Neutrophil (primary cell): ENCODE data around the gene CELA1.

Source experiments
- H3K27ac ChIP-seq: fragments of 200-600 bp; sonication (generic); 2 replicates; pipeline ENCODE4 v1.5.1; 2016; ENCODE audit warnings: mild to moderate bottlenecking, moderate library complexity
- H3K27me3 ChIP-seq: fragments of 200-600 bp; sonication (generic); 2 replicates; pipeline ENCODE4 v1.6.0; 2016; ENCODE audit warnings: mild to moderate bottlenecking
- H3K36me3 ChIP-seq: fragments of 200-600 bp; sonication (generic); 2 replicates; pipeline ENCODE4 v1.5.1; 2017
- H3K4me1 ChIP-seq, 2 experiments: fragments of 200-600 bp in 1 of 2; sonication (generic) in 1 of 2; 1 replicate in 1 of 2; 2 replicates in 1 of 2; pipeline versions ENCODE4 v1.5.1 to v1.6.1; 2013 to 2016; ENCODE audit warnings: low read depth in 1 of 2, low read length in 1 of 2, mild to moderate bottlenecking in 1 of 2, moderate library complexity in 1 of 2; ENCODE audit not compliant: control insufficient read depth in 1 of 2, insufficient read depth in 1 of 2
- H3K4me3 ChIP-seq, 2 experiments: fragments of 200-600 bp in 1 of 2; sonication (generic) in 1 of 2; 1 replicate in 1 of 2; 2 replicates in 1 of 2; pipeline ENCODE4 v1.5.1; 2013 to 2016; ENCODE audit warnings: low read depth in 1 of 2, low read length in 1 of 2, mild to moderate bottlenecking in 1 of 2, moderate library complexity in 1 of 2
- H3K9me3 ChIP-seq: fragments of 200-600 bp; sonication (generic); 2 replicates; pipeline ENCODE4 v1.5.1; 2016
- TF ChIP-seq, protein P1 (sequence below): fragments of 200-600 bp; sonication (generic); IDR thresholded peaks from 2 replicates; pipeline ENCODE4 v1.5.1; 2016; ENCODE audit warnings: antibody characterized with exemption

CELA1 gene

DNA sequence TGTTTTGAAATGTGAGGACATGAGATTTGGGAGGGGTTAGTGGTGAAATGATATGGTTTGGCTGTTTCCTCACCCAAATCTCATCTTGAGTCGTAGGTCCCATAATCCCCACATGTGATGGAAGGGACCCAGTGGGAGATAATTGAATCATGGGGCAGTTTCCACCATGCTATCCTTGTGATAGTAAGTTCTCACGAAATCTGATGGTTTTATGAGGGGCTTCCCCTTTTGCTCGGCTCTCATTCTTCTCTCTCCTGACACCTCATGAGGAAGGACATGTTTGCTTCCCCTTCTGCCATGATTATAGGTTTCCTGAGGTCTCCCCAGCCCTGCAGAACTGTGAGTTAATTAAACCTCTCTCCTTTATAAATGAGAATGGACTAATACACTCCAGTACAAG is 26.7 kb upstream of the CELA1 start:
- Histone ChIP-seq H3K9me3 (no peaks in the 10 kb centered on the region), H3K27ac (peak overlapping the region; percentile 65), H3K4me3 (no peak overlapping the region), H3K27me3 (no peaks in the 10 kb centered on the region), H3K4me1 (peaks cover 12 to 24% of the 10 kb centered on the region in 2 experiments), H3K36me3 (no peaks in the 10 kb centered on the region)
- TF ChIP-seq, protein P1, sequence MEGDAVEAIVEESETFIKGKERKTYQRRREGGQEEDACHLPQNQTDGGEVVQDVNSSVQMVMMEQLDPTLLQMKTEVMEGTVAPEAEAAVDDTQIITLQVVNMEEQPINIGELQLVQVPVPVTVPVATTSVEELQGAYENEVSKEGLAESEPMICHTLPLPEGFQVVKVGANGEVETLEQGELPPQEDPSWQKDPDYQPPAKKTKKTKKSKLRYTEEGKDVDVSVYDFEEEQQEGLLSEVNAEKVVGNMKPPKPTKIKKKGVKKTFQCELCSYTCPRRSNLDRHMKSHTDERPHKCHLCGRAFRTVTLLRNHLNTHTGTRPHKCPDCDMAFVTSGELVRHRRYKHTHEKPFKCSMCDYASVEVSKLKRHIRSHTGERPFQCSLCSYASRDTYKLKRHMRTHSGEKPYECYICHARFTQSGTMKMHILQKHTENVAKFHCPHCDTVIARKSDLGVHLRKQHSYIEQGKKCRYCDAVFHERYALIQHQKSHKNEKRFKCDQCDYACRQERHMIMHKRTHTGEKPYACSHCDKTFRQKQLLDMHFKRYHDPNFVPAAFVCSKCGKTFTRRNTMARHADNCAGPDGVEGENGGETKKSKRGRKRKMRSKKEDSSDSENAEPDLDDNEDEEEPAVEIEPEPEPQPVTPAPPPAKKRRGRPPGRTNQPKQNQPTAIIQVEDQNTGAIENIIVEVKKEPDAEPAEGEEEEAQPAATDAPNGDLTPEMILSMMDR: no peak

DNA sequence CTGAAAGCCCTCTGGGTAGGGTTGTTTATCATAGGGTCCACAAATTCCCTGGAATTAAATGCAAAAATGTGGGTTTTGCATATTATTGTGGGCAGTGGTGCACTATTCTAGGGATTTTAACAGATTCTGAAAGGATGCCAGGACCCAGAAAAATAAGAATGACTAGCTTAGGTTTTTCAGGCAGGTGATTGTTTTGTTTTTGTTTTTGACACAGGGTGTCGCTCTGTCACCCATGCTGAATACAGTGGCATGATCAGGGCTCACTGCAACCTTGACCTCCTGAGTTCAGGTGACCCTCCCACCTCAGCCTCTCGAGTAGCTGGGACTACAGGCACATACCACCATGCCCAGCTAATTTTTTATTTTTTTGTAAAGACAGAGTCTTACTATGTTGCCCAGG is 25.5 kb upstream of the CELA1 start:
- Histone ChIP-seq H3K27ac (no peak overlapping the region), H3K36me3 (no peaks in the 10 kb centered on the region), H3K4me3 (no peak overlapping the region), H3K4me1 (peaks cover 12 to 24% of the 10 kb centered on the region in 2 experiments), H3K9me3 (no peaks in the 10 kb centered on the region), H3K27me3 (no peaks in the 10 kb centered on the region)
- TF ChIP-seq, protein P1: no peak

DNA sequence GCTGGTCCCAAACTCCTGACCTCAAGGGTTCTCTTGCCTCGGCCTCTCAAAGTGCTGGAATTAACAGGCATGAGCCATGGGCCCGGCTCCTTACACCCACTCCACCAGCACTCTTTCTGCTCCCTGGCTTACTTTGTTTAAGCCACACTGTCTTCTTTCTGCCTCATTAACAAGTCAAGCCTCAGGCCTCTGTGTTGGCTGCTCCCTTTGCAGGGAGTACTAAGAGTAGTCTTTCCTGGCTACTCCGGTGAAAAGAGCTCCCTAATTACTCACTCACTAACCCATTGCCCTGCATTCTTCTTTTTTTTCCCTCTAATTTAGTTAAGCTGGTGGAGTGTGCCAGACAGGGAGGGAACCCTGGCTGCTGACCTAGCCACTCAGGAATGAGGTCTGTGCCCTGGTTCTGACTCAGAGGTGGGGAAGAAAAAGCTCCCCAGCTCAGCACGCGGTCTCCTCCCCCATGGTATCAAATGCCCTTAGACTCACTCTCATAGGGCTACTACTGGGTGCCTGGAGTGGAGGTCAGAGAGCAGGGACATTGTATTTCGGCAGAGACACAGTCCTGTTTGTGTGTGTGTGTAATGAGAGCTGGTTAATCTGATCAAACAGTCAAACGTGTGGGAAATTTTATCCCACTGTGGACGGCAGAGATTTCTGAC is 24.9 kb upstream of the CELA1 start:
- Histone ChIP-seq H3K9me3 (no peaks in the 10 kb centered on the region), H3K27ac (no peak overlapping the region)
- TF ChIP-seq, protein P1: no peak

DNA sequence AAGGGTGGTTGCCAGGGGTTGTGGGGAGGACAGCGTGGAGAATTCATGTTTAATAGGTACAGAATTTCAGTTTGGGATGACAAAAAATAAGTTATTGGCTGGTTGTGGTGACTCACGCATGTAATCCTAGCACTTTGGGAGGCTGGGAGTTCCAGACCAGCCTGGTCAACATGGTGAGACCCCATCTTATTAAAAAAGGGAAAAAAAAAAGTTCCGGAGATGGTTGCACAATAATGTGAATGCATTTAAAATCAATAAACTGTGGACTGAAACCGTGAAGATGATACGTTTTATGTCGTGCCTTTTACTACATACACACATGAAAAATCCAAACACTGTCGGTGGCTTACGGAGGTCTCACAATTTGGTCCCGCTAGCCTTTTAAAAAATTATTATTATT is 24.2 kb upstream of the CELA1 start:
- no peaks in the 10 kb centered on the region for H3K27me3 ChIP-seq
- TF ChIP-seq, protein P1: no peak
- peaks cover 12 to 24% of the 10 kb centered on the region in 2 experiments for H3K4me1 ChIP-seq
- no peaks in the 10 kb centered on the region for H3K36me3 ChIP-seq
- no peak overlapping the region for H3K4me3 ChIP-seq
- H3K27ac ChIP-seq: no peak overlapping the region
- no peaks in the 10 kb centered on the region for H3K9me3 ChIP-seq

More for the DNA sequence above, 24.9 kb upstream of the CELA1 start:
- Histone ChIP-seq H3K4me1 (peaks cover 12 to 24% of the 10 kb centered on the region in 2 experiments), H3K36me3 (no peaks in the 10 kb centered on the region), H3K4me3 (no peak overlapping the region), H3K27me3 (no peaks in the 10 kb centered on the region)

DNA sequence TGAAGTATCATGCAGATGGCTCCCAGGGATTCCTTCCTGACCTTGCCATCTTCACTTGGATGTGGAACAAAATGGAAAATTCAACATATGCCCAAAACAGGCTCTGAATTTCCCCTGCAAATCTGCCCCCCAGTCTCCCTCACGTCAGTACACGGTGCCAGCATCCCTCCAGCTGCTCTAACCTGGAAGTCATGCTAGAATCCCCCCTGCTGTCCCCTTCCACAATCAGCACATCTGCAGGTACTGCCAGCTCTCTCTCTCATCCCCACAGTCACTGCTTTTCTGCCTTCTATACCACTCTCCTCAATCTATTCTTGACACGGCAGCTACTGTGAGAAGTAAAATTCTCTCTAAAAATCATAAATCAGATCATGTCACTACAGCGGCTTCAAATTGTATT is 23.1 kb upstream of the CELA1 start:
- H3K9me3 ChIP-seq: no peaks in the 10 kb centered on the region
- H3K27ac ChIP-seq: peak overlapping the region; percentile 62
- TF ChIP-seq, protein P1: no peak
- no peaks in the 10 kb centered on the region for H3K36me3 ChIP-seq
- peak overlapping the region in 1 of 2 experiments; percentile 38 for H3K4me3 ChIP-seq
- peaks cover 12 to 24% of the 10 kb centered on the region in 2 experiments for H3K4me1 ChIP-seq
- H3K27me3 ChIP-seq: no peaks in the 10 kb centered on the region
